Thyroid gland (tissue), 4 donors: Measurements from ENCODE around the gene INSIG2. TPM values are rescaled to one million over a fixed set of nuclear protein-coding genes. Genes with fewer than 3 reads are reported as not detected.

ENCODE experiments used
- DNase-seq, 2 donors: peaks; one replicate each; pipeline ENCODE4 v3.0.0-alpha.2; 2019
- H3K27ac ChIP-seq, 3 donors: fragments of 200-600 bp; sonication (generic); 1 replicate in 2 of 3; 2 replicates in 1 of 3; pipeline ENCODE4 v1.5.1; 2016 to 2019; ENCODE audit warnings: mild to moderate bottlenecking in 1 of 3, moderate library complexity in 1 of 3
- H3K27me3 ChIP-seq: fragments of 200-600 bp; sonication (generic); one replicate; pipeline ENCODE4 v1.5.1; 2019
- H3K36me3 ChIP-seq, 2 donors: fragments of 200-600 bp; sonication (generic); one replicate each; pipeline ENCODE4 v1.5.1; 2016 to 2019
- H3K4me1 ChIP-seq, 2 donors: fragments of 200-600 bp; sonication (generic); one replicate each; pipeline ENCODE4 v1.5.1; 2017 to 2019
- H3K4me3 ChIP-seq, 3 donors: fragments of 200-600 bp; sonication (generic); replicated peaks in 1 of 3; 1 replicate in 2 of 3; 2 replicates in 1 of 3; pipeline ENCODE4 v1.5.1; 2016; ENCODE audit warnings: mild to moderate bottlenecking in 1 of 3
- H3K9me3 ChIP-seq: fragments of 200-600 bp; sonication (generic); one replicate; pipeline ENCODE4 v1.5.1; 2017
- POLR2A ChIP-seq, 2 donors: fragments of 450-650 bp; IDR thresholded peaks; one replicate each; pipeline ENCODE4 v1.6.1; 2017; ENCODE audit warnings: antibody characterized with exemption in 2 of 2, mild to moderate bottlenecking in 2 of 2, moderate library complexity in 1 of 2
- WGBS, 2 donors: methylation state at CpG; one replicate each; pipeline ENCODE4 v1.1.5; 2017; 5-methylcytosine and 5-hydroxymethylcytosine counted together
- intact Hi-C: fragments of 100-400 bp; cut with DNase I; formaldehyde crosslinking; loops from one replicate; pipeline ENCODE4 v1.15.1; 2023
- total RNA-seq, 4 donors: library from RNA; depleted of rRNA; stranded (reverse); fragments of >200 nt; gene quantifications; one replicate each; pipeline ENCODE4 v1.2.3, GENCODE V29; 2016
- TF ChIP-seq, protein P1 (sequence below), 6 experiments: fragments of 200-600 bp in 3 of 6; fragments of 450-650 bp in 3 of 6; sonication (generic) in 3 of 6; IDR thresholded peaks; one replicate each; pipeline ENCODE4 v1.5.1; 2016 to 2019; ENCODE audit warnings: antibody characterized with exemption in 6 of 6, mild to moderate bottlenecking in 2 of 6, inconsistent platforms in 1 of 6, moderate library complexity in 1 of 6

Gene INSIG2
- total RNA-seq = 10 to 100 TPM; 14.3 to 22.8 (median 17.0) TPM

DNA sequence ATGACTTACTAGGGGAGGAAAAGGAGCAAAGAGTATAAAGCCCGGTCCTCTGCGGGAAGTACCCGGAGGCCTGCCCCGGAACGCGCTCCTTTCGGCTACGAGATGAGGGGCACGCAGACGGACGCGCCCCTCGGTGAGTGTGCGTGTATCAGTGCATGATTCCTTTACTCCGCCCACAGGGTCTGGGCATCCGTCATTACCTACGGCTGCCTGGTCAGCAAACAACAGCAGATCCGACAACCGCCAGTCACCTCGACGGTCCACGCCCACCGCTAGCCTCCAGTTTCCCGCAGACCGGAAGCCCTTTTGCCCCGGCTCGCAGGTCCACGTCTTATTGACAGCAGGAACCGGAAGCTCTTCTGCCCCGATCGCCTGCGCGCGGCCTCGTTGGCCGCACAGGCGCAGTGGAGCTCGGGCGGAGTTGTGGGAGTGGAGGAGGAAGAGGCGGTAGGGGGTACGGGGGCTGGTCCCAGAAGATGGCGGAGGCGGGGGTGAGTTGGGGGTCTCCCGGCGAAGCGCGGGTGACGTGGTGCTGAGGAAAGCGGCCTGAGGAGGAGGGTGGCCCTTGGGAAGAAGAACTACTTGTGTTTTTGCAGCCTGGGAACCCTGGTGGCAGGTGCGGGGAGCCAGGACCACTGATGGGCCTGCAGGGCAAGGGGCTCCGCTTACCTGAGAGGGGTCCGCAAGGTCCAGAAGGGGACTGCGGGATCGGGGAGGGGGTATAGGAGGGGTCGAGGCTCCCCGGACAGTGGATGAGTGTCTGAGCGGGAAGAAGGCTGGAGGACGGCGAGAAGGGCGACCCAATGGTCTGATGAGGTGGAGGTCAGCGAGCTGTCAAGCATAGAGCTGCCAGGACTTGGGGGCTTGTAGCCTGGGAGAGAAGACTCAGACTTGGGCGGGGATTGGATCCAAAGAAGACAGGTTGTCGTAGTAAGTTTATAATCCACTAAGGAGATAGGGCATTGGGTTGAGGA, at the start of gene INSIG2:
TSS of gene INSIG2 (plus strand) at position 421 of the 974 bp plus-strand sequence. CDS start 8,086 bp downstream, outside the sequence.
- intact Hi-C loops = no loop called here
- DNase-seq = peak; percentile 96 to 97
- Histone ChIP-seq H3K9me3 (no peaks in the 10 kb centered on the region), H3K36me3 (no peaks in the 10 kb centered on the region), H3K4me1 (peaks cover 7 to 8% of the 10 kb centered on the region in 2 donors), H3K27me3 (no peaks in the 10 kb centered on the region), H3K4me3 (peak within 1 kb of the TSS; percentile 2 to 70 (median 39)), H3K27ac (peak within 1 kb of the TSS in 2 of 3 donors; percentile 30 to 62)
- WGBS, 2 donors = 0 to 3% methylated on average over 37 to 43 of the region's 63 CpGs
- TF ChIP-seq, protein P1, sequence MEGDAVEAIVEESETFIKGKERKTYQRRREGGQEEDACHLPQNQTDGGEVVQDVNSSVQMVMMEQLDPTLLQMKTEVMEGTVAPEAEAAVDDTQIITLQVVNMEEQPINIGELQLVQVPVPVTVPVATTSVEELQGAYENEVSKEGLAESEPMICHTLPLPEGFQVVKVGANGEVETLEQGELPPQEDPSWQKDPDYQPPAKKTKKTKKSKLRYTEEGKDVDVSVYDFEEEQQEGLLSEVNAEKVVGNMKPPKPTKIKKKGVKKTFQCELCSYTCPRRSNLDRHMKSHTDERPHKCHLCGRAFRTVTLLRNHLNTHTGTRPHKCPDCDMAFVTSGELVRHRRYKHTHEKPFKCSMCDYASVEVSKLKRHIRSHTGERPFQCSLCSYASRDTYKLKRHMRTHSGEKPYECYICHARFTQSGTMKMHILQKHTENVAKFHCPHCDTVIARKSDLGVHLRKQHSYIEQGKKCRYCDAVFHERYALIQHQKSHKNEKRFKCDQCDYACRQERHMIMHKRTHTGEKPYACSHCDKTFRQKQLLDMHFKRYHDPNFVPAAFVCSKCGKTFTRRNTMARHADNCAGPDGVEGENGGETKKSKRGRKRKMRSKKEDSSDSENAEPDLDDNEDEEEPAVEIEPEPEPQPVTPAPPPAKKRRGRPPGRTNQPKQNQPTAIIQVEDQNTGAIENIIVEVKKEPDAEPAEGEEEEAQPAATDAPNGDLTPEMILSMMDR (IDR thresholded peaks at IDR 0.05) = peak in 2 of 6 experiments; percentile 17 to 19
- peak in 1 of 2 donors; percentile 61 for TF ChIP-seq POLR2A (IDR thresholded peaks at IDR 0.05)

DNA sequence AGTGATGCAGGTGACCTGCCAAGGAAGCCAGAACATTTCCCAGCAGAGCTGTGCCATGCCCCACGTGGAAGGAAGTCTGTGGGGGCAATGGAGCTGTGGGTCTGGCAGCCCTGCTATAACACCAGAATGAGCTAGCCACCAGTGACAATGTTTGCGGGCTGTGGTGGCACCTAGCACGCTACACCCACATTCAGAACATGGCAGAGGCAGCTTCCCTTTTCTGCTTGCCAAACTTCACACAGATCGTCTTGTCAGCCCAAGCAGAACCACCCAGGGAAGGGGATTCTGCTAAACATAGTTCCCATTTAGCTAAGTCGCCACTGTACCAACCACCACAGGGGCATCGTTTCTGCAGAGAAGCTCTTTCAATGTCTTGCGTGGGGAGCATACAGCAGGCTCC, 47.4 kb upstream of the INSIG2 start:
- DNase-seq = no peak
- H3K27me3 ChIP-seq = no peaks in the 10 kb centered on the region
- TF ChIP-seq POLR2A (IDR thresholded peaks at IDR 0.05) = no peak
- TF ChIP-seq, protein P1 (IDR thresholded peaks at IDR 0.05) = no peak
- intact Hi-C loops = loop anchor here (10.0 kb wide), 1 partner anchor 814 kb away; no protein-coding TSS in a partner anchor
- no peaks in the 10 kb centered on the region for H3K4me1 ChIP-seq
- H3K9me3 ChIP-seq = no peaks in the 10 kb centered on the region
- H3K4me3 ChIP-seq = no peak overlapping the region
- no peak overlapping the region for H3K27ac ChIP-seq
- no peaks in the 10 kb centered on the region for H3K36me3 ChIP-seq
- 79 to 84% methylated on average over 3 to 7 of the region's 7 CpGs for WGBS, 2 donors

DNA sequence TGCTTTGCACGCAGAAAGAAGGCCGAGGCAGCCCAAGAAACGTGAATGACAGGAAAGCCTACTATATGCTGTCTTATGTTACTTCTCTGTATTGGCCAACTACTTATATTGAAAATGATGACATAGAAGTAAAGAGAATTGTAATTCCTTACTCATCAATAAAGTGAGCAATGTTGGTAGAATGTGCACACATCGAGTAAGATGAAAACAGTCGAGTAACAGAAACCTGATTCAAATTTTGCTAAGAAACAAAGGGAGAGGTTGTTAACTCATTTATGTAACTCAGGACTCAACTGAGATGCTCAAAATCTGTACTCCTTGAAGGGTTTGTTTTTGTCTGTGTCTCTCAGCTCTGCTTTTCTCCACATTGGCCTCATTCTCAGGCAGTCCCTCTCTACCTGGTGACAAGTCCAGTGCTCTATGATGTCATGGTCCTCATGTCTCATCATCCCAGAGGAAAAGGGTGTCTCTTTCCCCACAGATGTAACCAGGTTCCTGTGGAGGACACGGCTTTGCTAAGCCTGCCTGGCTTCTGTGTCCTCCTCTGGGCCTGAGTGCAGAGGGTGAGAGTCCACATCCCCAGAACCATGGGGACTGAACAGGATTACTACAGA, 44.1 kb upstream of the INSIG2 start:
- Histone ChIP-seq H3K4me1 (no peaks in the 10 kb centered on the region), H3K27me3 (no peaks in the 10 kb centered on the region), H3K4me3 (no peak overlapping the region), H3K9me3 (no peaks in the 10 kb centered on the region), H3K36me3 (no peaks in the 10 kb centered on the region), H3K27ac (no peak overlapping the region)
- 83 to 87% methylated on average over 6 of the region's 6 CpGs for WGBS, 2 donors
- no peak for TF ChIP-seq POLR2A (IDR thresholded peaks at IDR 0.05)
- TF ChIP-seq, protein P1 (IDR thresholded peaks at IDR 0.05) = no peak
- DNase-seq = no peak
- intact Hi-C loops = loop anchor here (10.0 kb wide), 1 partner anchor 811 kb away; no protein-coding TSS in a partner anchor

DNA sequence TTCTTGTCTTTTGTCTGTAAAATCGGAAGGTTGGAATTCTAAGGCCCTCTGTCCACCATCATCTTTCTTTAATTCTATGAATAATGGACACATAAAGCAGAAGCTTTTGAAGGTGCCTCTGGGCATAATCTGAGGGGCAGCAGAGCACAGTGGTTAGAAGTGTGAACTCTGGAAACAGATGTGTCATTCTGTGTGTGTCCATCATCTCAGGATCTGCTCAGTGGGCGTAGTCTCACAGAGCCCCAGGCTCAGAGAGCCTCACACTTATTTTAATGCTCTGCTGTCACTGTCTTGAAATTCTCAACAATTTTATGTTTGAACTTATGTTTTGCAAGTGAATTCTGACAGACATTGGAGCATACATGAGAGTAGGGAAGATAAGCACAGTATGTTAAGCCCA, 43.4 kb upstream of the INSIG2 start:
- no peak overlapping the region for H3K4me3 ChIP-seq
- TF ChIP-seq, protein P1 (IDR thresholded peaks at IDR 0.05) = no peak
- TF ChIP-seq POLR2A (IDR thresholded peaks at IDR 0.05) = no peak
- no peaks in the 10 kb centered on the region for H3K36me3 ChIP-seq
- intact Hi-C loops = loop anchor here (10.0 kb wide), 1 partner anchor 810 kb away; no protein-coding TSS in a partner anchor
- H3K27ac ChIP-seq = no peak overlapping the region
- DNase-seq = no peak
- no peaks in the 10 kb centered on the region for H3K9me3 ChIP-seq
- H3K27me3 ChIP-seq = no peaks in the 10 kb centered on the region
- 85 to 87% methylated on average over 2 of the region's 2 CpGs for WGBS, 2 donors
- H3K4me1 ChIP-seq = no peaks in the 10 kb centered on the region
